Suprapubic skin (tissue), 3 donors: ENCODE results near the gene GHITM.

Source experiments
- CTCF ChIP-seq, 2 donors: fragments of 200-600 bp in 1 of 2; fragments of 450-650 bp in 1 of 2; sonication (generic) in 1 of 2; IDR thresholded peaks; one replicate each; pipeline ENCODE4 v1.5.1; 2016 to 2019; ENCODE audit warnings: antibody characterized with exemption in 2 of 2, mild to moderate bottlenecking in 1 of 2, moderate library complexity in 1 of 2
- POLR2AphosphoS5 ChIP-seq, 3 donors: sonication (generic); formaldehyde crosslinking; IDR thresholded peaks; one replicate each; pipeline ENCODE4 v1.6.1; 2017; ENCODE audit warnings: antibody characterized with exemption in 3 of 3

- no peak for TF ChIP-seq CTCF (IDR thresholded peaks at IDR 0.05)
- TF ChIP-seq POLR2AphosphoS5 (IDR thresholded peaks at IDR 0.05) = no peak
These were observed 16.2 kb downstream of the GHITM start for GRCh38 chr10:84155521-84155920.
